HepG2 (cell line): ENCODE results near the gene IDNK. TPM values are rescaled to one million over a fixed set of nuclear protein-coding genes. Genes with fewer than 3 reads are reported as not detected.

Experiments used
- ATAC-seq: fragments of 200-7000 bp; cut with Tn5 transposase; 3 replicates; pipeline ENCODE4 v1.9.1; 2020; ENCODE audit warnings: mild to moderate bottlenecking, moderate library complexity
- BruUV-seq: library from RNA; stranded (reverse); fragments of 400-500 nt; replicated peaks from 2 replicates; lab custom pipeline; 2021; lab: Mats Ljungman, UMichigan
- CTCF ChIA-PET: fragments of 300-600 bp; formaldehyde crosslinking; extraction: SDS; loops from one replicate; lab custom pipeline; 2021; ENCODE audit warnings: low total read pairs, inconsistent platforms, low intra/inter-chr PET ratio; lab: Yijun Ruan, JAX
- POLR2A ChIA-PET: fragments of 350-600 bp; sonication (Branson Sonifier 250); formaldehyde crosslinking; loops from one replicate; lab custom pipeline; 2020; ENCODE audit warnings: antibody characterized with exemption, inconsistent platforms; lab: Yijun Ruan, JAX
- DNase-seq: peaks from one replicate; pipeline ENCODE4 v3.0.0-alpha.2; 2015; ENCODE audit warnings: low spot score
- FAIRE-seq: peaks from 3 replicates; lab custom pipeline; 2011; peaks lifted over from hg19 to GRCh38; lab: Jason Lieb, UNC
- H2AFZ ChIP-seq: one replicate; pipeline ENCODE4 v1.6.1; 2011; ENCODE audit warnings: low read length, inconsistent platforms
- H3K27ac ChIP-seq: fragments of 300-600 bp; 3 replicates; pipeline ENCODE4 v1.8.0; 2011; ENCODE audit warnings: mixed run types, mild to moderate bottlenecking, mixed read lengths, low read length, inconsistent platforms; ENCODE audit not compliant: insufficient read depth; ENCODE audit errors: extremely low read length
- H3K27me3 ChIP-seq, 2 experiments: fragments of 200-600 bp in 1 of 2; 2 replicates in 1 of 2; 3 replicates in 1 of 2; pipeline versions ENCODE4 v1.6.0 to v1.8.0; 2011; ENCODE audit warnings: low read length in 2 of 2, mild to moderate bottlenecking in 2 of 2, moderate library complexity in 2 of 2, inconsistent platforms in 1 of 2; ENCODE audit not compliant: insufficient read depth in 2 of 2, control insufficient read depth in 1 of 2
- H3K36me3 ChIP-seq, 2 experiments: fragments of 200-600 bp in 1 of 2; replicated peaks in 1 of 2; 2 replicates in 1 of 2; 3 replicates in 1 of 2; pipeline versions ENCODE4 v1.5.1 to v1.8.0; 2011; ENCODE audit warnings: low read length in 2 of 2, inconsistent platforms in 1 of 2; ENCODE audit not compliant: insufficient read depth in 2 of 2, control insufficient read depth in 1 of 2
- H3K4me1 ChIP-seq: 2 replicates; pipeline ENCODE4 v1.5.1; 2012; ENCODE audit warnings: low read length, inconsistent platforms; ENCODE audit not compliant: insufficient read depth
- H3K4me2 ChIP-seq: 2 replicates; pipeline ENCODE4 v1.6.0; 2011; ENCODE audit warnings: low read depth, low read length, inconsistent platforms
- H3K4me3 ChIP-seq, 3 experiments: fragments of 200-600 bp in 1 of 3; sonication (generic), shearing (Covaris generic) in 1 of 3; replicated peaks in 1 of 3; 2 replicates each; pipeline ENCODE4 v1.5.1; 2011 to 2016; ENCODE audit warnings: low read length in 3 of 3, inconsistent platforms in 2 of 3, low read depth in 2 of 3, mild to moderate bottlenecking in 2 of 3, control low read depth in 1 of 3, mixed read lengths in 1 of 3; ENCODE audit not compliant: insufficient read depth in 1 of 3
- H3K79me2 ChIP-seq: one replicate; pipeline ENCODE4 v1.6.1; 2011; ENCODE audit warnings: low read length, inconsistent platforms; ENCODE audit not compliant: insufficient read depth
- H3K9ac ChIP-seq: 2 replicates; pipeline ENCODE4 v1.6.0; 2011; ENCODE audit warnings: mild to moderate bottlenecking, low read depth, low read length, inconsistent platforms; ENCODE audit not compliant: insufficient read depth
- H3K9me3 ChIP-seq: 2 replicates; pipeline ENCODE4 v1.5.1; 2012; ENCODE audit warnings: mild to moderate bottlenecking, low read length
- H4K20me1 ChIP-seq: 2 replicates; pipeline ENCODE4 v1.6.0; 2011; ENCODE audit warnings: inconsistent platforms, mild to moderate bottlenecking, low read length, moderate library complexity; ENCODE audit not compliant: insufficient read depth
- BCL6 ChIP-seq: IDR thresholded peaks from 2 replicates; pipeline ENCODE4 v1.6.1; 2016; ENCODE audit warnings: missing genetic modification reagents, missing compliant biosample characterization
- CTCF ChIP-seq: sonication (generic); formaldehyde crosslinking; IDR thresholded peaks from 2 replicates; pipeline ENCODE4 v1.5.0; 2020; ENCODE audit warnings: mild to moderate bottlenecking, missing genetic modification reagents, moderate library complexity
- FOXP4 ChIP-seq: sonication (generic); formaldehyde crosslinking; IDR thresholded peaks from 2 replicates; pipeline ENCODE4 v1.4.0; 2020; ENCODE audit warnings: missing genetic modification reagents
- PBX2 ChIP-seq: IDR thresholded peaks from 2 replicates; pipeline ENCODE4 v1.6.1; 2016; ENCODE audit warnings: control low read depth
- SMC3 ChIP-seq: IDR thresholded peaks from 2 replicates; pipeline ENCODE4 v1.6.1; 2011; ENCODE audit warnings: low read length, improper control_type of control experiment
- STAG1 ChIP-seq: sonication (generic); formaldehyde crosslinking; IDR thresholded peaks from 2 replicates; pipeline ENCODE4 v1.4.0; 2020; ENCODE audit warnings: missing genetic modification reagents
- TEAD3 ChIP-seq: optimal IDR thresholded peaks from 2 replicates; pipeline ENCODE3; 2016; ENCODE audit warnings: borderline replicate concordance
- ZKSCAN1 ChIP-seq: fragments of 150-350 bp; IDR thresholded peaks from 2 replicates; pipeline ENCODE4 v1.6.1; 2014; ENCODE audit warnings: low read length
- ZNF383 ChIP-seq: sonication (generic); formaldehyde crosslinking; IDR thresholded peaks from 2 replicates; pipeline ENCODE4 v1.4.0; 2020; ENCODE audit warnings: missing genetic modification reagents, mild to moderate bottlenecking, borderline replicate concordance
- ZNF550 ChIP-seq: sonication (generic); formaldehyde crosslinking; IDR thresholded peaks from 2 replicates; pipeline ENCODE4 v1.4.0; 2020; ENCODE audit warnings: mild to moderate bottlenecking, missing genetic modification reagents, borderline replicate concordance
- ZNF720 ChIP-seq: sonication (generic); formaldehyde crosslinking; IDR thresholded peaks from 2 replicates; pipeline ENCODE4 v1.4.0; 2020; ENCODE audit warnings: missing genetic modification reagents
- WGBS: methylation state at CpG from one replicate; pipeline ENCODE4 v1.1.6; 2017; ENCODE audit warnings: low lambda C conversion rate; 5-methylcytosine and 5-hydroxymethylcytosine counted together
- in situ Hi-C: cut with HindIII; loops from 2 replicates; pipeline ENCODE4 v1.10.0; 2017; ENCODE audit warnings: low pct_unique_long_range_greater_than_20kb; ENCODE audit not compliant: extremely low pct_ligation_motif_present
- intact Hi-C: fragments of 100-400 bp; cut with micrococcal nuclease; formaldehyde crosslinking; loops from one replicate; pipeline ENCODE4 v1.10.0; 2022; ENCODE audit not compliant: unreplicated experiment
- polyA plus RNA-seq, 8 experiments: library from polyadenylated mRNA; depleted of rRNA in 3 of 8; stranded (reverse) in 7 of 8; unstranded in 1 of 8; fragments of >200 nt; fragmentation: Illumina TruSeq in 4 of 8; extraction: Trizol in 4 of 8; gene quantifications; 2 replicates each; pipeline versions ENCODE4 v1.2.1 to v1.2.3, GENCODE V29; 2011 to 2016; ENCODE audit warnings: low read depth in 4 of 8, missing spikeins in 1 of 8, mixed read lengths in 1 of 8; ENCODE audit not compliant: insufficient read depth in 1 of 8
- total RNA-seq, 5 experiments: library from RNA; depleted of rRNA; stranded (reverse); fragments of >200 nt; fragmentation: Illumina TruSeq; extraction: Trizol; gene quantifications; 2 replicates each; pipeline ENCODE4 v1.2.3, GENCODE V29; 2016; ENCODE audit warnings: low read depth in 1 of 5

IDNK gene
- total and polyA plus RNA-seq, 2 of the 13 experiments (the other 11 are each of a cell fraction or from before 2014, with no cell fraction given) = 3.1 to 4.8 TPM

GRCh38 chr9:83583151-83584014 is 39.6 kb upstream of the IDNK start:
- Histone ChIP-seq H3K36me3 (no peaks in the 10 kb centered on the region), H3K4me1 (no peaks in the 10 kb centered on the region), H3K9ac (no peak overlapping the region), H3K4me2 (no peak overlapping the region), H2AFZ (no peak overlapping the region), H4K20me1 (no peaks in the 10 kb centered on the region), H3K27me3 (no peaks in the 10 kb centered on the region), H3K9me3 (no peaks in the 10 kb centered on the region), H3K4me3 (no peak overlapping the region), H3K27ac (no peak overlapping the region)
- peak; percentile 47 for DNase-seq
- 51% methylated on average over 6 of the region's 6 CpGs for WGBS
- in situ Hi-C loops = no loop called here
- CTCF ChIA-PET = interaction anchor here (1.1 to 1.9 kb wide), 3 partner anchors 14 to 250 kb away, joined by 3 to 9 read pairs (median 3); no protein-coding TSS in a partner anchor
- FAIRE-seq = peak; percentile 91
- peak; percentile 90 for ATAC-seq
- POLR2A ChIA-PET = no interaction called here
- TF ChIP-seq BCL6 (CRISPR knock-in tag) (0 out of 2 replicates have a peak, but pooled peaks have one; percentile 27), CTCF (CRISPR knock-in tag) (peak; percentile 74), ZNF720 (CRISPR knock-in tag) (no peak), ZNF383 (CRISPR knock-in tag) (no peak), STAG1 (peak; percentile 63), TEAD3 (CRISPR knock-in tag) (peak; percentile 100), SMC3 (peak; percentile 72; the same call in 1 of the 2 replicates), ZNF550 (no peak), PBX2 (CRISPR knock-in tag) (no peak), FOXP4 (CRISPR knock-in tag) (no peak), ZKSCAN1 (no peak)
- TF ChIP-seq, all 625 proteins: peak for 5
- no TSS peak for BruUV-seq
- intact Hi-C loops = loop anchor here (1.0 to 2.0 kb wide), 3 partner anchors 37 to 249 kb away; no protein-coding TSS in a partner anchor
- no peaks in the 10 kb centered on the region for H3K79me2 ChIP-seq
